AG08395 (cell line): ENCODE measurements around the gene FAM124A.
A peak's percentile ranks its signal among the peaks of the same experiment; 100 is the strongest.
"Not testable (repeated sequence)": the region's sequence is repeated elsewhere in the genome, so short reads cannot be mapped to it uniquely, and the experiment has no call there.

Experiments used
- DNase-seq: peaks from one replicate; pipeline ENCODE4 v3.0.0; 2012; ENCODE audit warnings: mixed read lengths, low spot score

Gene FAM124A

GRCh38 chr13:51271528-51272085 is 49.4 kb downstream of the FAM124A start:
- no peak for DNase-seq

DNA sequence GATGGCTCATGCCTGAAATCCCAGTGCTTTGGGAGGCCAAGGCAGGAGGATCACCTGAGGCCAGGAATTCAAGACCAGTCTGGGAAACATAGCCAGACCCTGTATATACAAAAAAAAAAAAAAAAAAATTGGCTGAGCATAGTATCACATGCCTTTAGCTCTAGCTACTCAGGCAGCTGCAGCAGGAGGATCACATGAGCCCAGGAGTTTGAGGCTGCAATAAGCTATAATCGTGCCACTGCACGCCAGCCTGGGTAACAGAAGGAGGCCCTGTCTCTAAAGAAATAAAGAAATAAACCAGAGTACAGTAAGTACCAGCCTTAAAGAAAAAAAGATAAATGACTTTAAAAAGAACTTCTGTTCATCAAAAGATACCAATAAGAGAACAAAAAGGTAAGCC is 52.9 kb downstream of the FAM124A start:
- no peak for DNase-seq

- DNase-seq = no peak
Observed at GRCh38 chr13:51276636-51277035, 54.4 kb downstream of the FAM124A start.

DNA sequence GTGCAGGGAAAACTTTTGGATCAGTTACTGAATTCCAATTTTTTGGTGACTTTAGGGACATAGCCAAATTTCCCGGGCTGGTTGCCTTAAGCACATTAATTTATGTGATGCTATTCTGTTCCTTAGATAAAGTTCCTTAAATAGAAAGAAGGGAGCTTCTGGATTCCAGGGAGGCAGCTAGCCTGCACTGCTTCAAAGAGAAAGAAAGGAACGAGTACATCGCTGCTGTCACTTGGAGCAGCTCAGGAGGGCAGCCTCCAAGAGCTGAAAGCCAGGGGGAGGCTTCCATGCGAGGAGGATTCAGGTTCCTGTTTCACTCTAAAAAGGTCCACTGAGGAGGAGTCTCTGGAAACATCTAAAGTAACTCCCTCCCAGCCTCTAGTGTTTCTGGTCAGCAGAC is 55.7 kb downstream of the FAM124A start:
- DNase-seq = no peak

- DNase-seq = no peak
Observed at GRCh38 chr13:51278426-51279130, 56.4 kb downstream of the FAM124A start.

- no peak for DNase-seq
Observed at GRCh38 chr13:51280379-51280940, 58.3 kb downstream of the FAM124A start.

- DNase-seq = no peak
Observed at GRCh38 chr13:51282322-51282721, 60.1 kb downstream of the FAM124A start.

DNA sequence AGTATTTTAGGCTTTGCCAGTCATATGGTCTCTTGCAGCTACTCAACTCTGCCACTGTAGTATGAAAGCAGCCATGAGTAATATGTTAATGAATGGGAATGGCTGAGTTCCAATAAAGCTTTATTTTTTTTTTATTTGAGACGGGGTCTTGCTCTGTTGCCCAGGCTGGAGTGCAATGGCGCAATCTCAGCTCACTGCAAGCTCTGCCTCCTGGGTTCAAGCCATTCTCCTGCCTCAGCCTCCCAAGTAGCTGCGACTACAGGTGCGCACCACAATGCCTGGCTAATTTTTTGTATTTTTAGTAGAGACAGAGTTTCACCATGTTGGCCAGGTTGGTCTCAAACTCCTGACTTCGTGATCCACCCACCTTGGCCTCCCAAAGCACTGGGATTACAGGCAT is 60.7 kb downstream of the FAM124A start:
- DNase-seq = not testable (repeated sequence)

DNA sequence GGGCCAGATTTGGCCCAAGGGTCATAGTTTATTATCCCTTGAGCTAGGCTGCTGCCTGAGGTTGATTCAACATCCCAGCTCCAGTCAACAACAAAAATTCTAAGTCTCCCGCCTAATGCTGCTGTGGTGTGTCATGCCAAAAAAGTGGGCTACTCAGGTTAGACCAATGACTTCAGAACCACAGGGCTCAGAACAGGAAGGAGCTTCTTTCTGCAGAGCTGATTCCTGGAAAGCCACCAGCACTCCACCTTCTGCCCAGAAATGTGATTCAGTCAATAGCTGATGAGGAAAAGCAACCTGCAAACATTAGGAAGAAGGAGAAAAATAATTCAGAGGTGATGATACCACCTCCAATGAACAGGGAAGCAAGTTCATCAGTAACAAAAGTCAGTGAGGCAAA is 61.2 kb downstream of the FAM124A start:
- no peak for DNase-seq

DNA sequence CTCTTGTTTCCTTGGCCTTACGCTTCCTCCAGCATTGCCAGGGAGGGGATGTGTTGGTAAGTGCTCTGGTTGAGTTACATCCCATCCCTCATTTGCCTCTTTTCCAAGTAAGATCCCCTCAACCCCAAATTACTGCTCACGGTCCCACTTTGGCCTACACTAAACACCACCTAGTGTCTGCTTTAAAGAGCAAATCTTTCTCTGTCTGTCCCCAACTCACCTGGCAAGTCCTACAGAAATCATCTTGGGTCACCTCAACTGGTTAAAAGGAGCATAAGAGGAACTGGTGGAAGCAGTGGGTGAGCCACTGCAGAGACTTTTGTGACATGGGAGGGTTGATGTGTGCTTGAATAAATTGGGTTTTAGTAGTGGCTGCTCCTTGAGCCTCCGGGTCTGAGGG is 62.1 kb downstream of the FAM124A start:
- DNase-seq = no peak

DNA sequence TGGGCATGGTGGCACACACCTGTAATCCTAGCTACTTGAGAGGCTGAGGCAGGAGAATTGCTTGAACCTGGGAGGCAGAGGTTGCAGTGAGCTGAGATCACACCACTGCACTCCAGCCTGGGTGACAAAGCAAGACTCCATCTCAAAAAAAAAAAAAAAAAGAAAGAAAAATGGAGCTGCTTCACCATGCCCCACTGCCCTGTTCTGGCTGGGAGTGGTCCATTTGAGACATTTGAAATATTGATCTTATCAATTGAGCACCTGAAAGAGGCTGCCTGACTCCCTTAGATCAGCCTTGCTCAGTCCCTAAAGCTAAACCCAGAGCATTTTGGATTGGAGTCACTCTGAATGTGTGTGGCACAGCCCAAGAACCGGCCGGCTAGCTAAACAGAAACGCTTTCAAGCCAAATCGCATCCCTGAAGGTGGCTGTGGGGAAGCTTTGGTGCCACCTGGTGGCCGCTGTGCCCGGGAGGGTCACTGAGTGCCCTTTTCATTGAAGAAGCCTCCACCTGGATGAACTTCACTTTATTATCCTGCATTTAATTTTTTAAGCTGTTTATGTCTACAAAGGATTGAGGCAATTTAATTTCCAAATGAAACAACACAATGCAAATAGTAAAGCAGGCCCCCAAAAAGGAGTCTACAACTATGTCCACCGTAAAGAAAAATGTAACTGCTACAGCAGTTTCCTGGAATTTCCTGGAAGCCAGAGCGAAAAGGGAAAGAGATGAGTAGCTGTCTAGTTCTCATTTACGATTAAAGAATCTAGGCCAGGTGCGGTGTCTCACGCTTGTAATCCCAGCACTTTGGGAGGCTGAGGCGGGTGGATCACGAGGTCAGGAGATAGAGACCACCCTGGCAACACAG is 64.2 kb downstream of the FAM124A start:
- peak; percentile 77 for DNase-seq

DNA sequence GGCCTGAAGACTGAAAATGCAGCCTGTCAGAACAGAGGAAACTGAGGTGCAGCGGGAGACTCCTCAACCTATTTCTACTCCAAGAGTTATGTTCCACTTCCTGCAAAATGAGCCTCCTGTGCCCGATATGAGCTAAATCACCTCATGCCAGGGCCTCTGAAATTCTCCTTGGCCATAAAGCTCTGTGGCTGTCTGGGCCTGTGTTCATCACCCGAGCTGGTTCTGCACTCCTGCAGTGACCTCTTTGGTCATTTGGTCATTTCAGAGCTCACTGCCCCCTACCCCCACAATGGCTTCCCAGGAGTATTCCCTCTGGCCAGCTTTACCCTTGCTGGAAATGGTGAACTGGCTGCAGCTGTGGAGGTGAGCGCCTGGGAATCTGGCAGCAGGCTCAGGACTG is 65.6 kb downstream of the FAM124A start:
- no peak for DNase-seq

- not testable (repeated sequence) for DNase-seq
Observed at GRCh38 chr13:51288254-51288653, 66.1 kb downstream of the FAM124A start.

GRCh38 chr13:51291341-51291740 is 69.1 kb downstream of the FAM124A start:
- peak; percentile 30 for DNase-seq

GRCh38 chr13:51292000-51292565 is 69.9 kb downstream of the FAM124A start:
- DNase-seq = peak; percentile 10

DNA sequence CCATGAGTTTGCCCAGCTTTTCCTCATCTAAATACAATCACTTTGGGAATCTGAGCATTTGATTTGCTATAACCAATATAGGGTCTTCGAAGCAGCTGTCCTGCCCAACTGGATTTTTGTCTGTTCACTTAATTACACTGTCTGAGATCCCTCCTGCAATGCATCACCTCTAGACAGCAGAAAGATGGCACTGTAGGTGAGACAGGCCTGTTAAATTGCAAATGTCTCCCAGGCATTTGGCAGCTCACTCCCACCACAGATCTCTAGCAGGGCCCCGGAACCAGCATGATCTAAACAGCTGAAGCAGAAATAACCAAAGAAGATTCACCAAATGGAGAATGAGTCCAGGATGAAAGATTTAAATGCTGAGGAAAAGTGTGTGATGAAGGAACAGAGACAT is 75.4 kb downstream of the FAM124A start:
- no peak for DNase-seq

- no peak for DNase-seq
Observed at GRCh38 chr13:51298812-51299211, 76.6 kb downstream of the FAM124A start.

DNA sequence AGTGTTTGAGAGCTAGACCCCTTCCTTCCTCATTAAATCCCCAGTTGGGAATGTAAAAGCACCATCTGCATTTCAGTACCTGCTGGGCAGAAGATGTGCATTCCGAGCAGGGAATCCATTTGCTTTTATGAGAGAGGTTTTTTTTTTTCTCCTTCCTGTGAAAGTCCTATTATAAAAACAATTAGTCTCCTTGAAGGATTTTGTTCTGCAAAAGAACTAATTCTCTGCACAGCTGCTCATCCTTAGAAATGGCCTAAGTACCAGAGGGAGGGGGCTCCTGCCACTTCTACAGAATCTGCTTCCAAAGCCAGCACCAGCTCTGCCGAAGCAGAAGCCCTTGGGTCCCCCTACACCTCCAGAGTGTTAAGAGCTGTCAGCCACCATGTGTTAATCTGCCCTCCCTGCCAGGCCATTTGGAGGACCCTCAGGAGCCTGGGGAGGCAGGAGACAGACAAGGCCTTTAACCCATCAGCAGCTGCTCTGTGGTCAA is 80.9 kb downstream of the FAM124A start:
- no peak for DNase-seq

GRCh38 chr13:51303882-51304281 is 81.7 kb downstream of the FAM124A start:
- no peak for DNase-seq

DNA sequence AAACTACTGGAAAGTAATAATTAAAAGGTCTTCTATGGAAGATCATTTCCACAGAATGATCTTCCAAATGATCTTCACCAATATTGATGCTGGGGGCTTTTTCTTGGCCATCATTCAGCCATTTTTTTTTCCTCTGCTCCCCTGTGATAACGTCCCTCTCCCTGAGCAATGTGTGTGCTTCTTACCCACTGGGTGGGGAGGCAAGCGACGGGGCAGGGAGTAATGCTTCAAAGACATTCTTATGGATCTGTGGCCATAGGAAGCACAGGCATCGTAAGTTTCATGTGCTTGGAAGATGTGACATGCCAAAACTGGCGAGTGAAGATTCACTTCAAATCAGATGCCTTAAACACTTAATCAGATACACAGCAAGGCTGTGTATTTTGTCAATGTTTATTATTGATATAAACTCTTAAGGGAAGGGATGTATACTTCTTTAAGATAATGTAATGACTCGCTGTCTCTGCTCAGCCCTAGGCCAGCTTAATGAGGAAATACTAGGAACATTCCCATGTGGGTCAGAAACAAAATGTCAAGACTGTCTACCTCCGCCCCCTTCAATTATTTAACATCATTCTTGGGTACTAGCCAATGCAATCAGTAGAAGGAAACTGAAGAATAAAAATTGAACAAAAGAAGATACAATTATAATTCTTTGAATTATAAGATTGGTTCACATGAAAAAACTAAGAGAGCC is 83.2 kb downstream of the FAM124A start:
- DNase-seq = no peak

- DNase-seq = no peak
Observed at GRCh38 chr13:51308781-51309180, 86.6 kb downstream of the FAM124A start.

DNA sequence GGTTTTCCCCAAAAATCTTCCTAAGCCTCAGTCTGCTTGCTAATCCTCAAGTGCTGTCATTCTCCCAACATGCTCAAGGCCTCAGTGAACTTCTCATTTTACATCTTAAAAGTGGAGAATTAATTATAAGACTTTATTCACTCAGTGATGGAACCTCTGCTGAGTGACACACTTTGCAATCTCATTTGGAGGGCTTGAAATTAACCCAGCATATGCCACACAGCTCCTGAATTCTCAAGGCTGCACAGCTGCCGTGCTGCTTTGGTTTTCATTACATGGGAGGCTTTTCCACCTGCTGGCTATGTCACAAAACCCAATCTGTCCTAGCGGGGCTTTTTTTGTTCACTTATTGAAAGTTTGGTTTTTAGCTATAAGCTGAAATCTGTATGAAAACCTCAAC is 89.0 kb downstream of the FAM124A start:
- DNase-seq = no peak
